GM19455 (cell line): Measurements from ENCODE around the gene VGLL3.

Experiments
- ATAC-seq: cut with Tn5 transposase; IDR thresholded peaks from one replicate; pipeline ENCODE4 v1.9.1; 2021; ENCODE audit not compliant: unreplicated experiment

The VGLL3 gene

GRCh38 chr3:86951322-86951721 is 39.6 kb downstream of the VGLL3 start:
- no peak for ATAC-seq

GRCh38 chr3:86950717-86951116 is 40.2 kb downstream of the VGLL3 start:
- no peak for ATAC-seq

DNA sequence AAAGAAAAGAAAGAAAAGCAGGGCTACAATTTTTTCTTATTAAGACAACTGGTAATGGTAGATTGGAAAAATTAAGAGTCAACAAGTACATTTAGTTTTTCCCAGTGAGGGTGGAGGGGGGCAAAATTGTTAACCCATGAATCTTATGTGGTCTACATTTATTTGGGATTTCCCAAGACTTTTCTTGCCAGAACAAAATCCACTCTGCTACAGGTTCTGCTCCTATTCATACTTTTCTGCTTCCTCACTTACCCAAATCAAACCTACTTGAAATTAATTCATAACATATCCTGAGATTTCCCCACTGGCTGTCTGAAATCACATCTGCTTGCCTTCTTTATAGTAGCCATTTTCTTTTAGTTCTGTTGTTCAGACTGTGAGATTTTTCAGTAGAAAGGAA is 41.1 kb downstream of the VGLL3 start:
- ATAC-seq: no peak

- no peak for ATAC-seq
Measured at GRCh38 chr3:86948822-86949221, 42.1 kb downstream of the VGLL3 start.

DNA sequence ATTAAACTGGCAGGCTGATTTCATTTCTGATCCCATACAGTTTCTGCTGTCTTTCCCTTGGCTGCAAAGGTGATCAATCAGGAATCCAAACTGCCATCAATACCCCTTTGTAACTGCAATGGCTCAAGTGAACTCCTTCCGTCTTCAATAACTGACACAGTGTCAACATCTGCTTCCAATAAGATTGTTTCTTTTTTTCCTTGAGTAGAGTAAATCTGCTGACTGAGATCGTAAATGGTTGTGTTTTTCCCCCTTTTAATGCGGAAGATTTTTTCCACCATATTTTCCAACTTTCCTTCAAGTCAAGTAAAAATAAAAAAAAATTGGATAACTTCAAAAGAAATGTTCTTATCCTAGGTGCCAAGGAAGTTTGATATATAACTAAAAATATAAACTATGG is 48.7 kb downstream of the VGLL3 start:
- no peak for ATAC-seq

GRCh38 chr3:86938416-86939105 is 52.4 kb downstream of the VGLL3 start:
- ATAC-seq: no peak

DNA sequence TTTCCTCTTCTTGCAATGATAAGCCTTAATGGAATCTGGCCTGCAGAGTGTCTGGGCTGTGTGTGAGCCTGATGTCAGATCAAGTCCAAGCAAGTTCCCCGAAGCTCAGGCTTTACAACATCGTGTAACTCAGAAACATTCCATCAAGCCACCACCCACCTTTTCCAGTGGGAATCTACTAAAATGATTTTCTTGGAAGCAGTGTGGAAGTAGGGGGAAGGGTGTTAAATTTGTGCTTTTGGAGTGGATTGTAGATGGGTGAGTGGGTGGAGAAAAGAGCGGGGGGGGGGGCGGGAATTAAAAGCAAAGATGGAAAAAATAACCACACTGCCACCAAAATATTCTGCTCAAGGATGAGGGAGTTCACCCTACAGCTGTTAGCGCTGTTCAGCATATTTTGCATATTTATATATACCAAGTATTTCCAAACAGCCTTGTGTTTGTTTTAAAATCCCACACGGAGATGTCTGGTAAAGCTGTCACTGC is 53.6 kb downstream of the VGLL3 start:
- ATAC-seq: no peak

GRCh38 chr3:86934851-86935250 is 56.1 kb downstream of the VGLL3 start:
- ATAC-seq: no peak

- no peak for ATAC-seq
Measured at GRCh38 chr3:86930831-86931230, 60.1 kb downstream of the VGLL3 start.

DNA sequence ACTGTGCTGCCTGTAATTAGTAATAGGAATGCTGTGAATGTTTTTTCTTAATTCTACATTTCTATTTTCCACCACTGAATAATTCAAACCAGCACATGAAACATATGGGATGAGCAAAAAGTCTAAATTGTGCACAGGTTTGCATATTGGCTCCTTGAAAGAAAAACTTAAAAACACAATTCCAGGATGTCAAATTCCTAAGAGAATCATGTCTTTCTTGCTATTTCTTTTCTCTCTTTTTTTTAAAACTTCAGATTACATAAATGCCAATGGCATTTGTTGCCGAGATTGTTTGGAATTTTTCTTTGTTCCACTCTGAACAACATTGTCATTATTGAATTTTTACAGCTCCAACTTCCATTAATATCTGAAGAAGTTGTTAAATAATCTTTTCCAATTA is 60.8 kb downstream of the VGLL3 start:
- ATAC-seq: no peak

DNA sequence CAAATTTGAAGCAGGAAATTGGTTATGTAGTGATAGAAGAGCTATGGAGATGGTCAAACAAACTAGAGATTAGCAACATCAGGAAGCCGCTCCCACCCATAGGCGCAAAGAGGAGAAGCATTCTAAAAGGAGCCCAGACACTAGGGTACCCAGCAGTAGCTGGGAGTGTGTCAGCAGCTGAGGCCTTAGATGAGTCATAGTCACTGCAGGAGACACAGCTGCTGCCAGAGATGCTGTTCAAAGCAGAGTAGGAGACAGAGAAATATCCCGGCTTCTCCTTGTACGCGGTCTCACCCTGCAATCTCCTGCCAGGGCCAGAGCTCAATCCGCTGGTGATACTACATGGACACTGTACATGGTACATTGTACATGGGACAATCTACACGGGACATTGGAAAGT is 61.9 kb downstream of the VGLL3 start:
- no peak for ATAC-seq

GRCh38 chr3:86923071-86923491 is 67.9 kb downstream of the VGLL3 start:
- no peak for ATAC-seq

DNA sequence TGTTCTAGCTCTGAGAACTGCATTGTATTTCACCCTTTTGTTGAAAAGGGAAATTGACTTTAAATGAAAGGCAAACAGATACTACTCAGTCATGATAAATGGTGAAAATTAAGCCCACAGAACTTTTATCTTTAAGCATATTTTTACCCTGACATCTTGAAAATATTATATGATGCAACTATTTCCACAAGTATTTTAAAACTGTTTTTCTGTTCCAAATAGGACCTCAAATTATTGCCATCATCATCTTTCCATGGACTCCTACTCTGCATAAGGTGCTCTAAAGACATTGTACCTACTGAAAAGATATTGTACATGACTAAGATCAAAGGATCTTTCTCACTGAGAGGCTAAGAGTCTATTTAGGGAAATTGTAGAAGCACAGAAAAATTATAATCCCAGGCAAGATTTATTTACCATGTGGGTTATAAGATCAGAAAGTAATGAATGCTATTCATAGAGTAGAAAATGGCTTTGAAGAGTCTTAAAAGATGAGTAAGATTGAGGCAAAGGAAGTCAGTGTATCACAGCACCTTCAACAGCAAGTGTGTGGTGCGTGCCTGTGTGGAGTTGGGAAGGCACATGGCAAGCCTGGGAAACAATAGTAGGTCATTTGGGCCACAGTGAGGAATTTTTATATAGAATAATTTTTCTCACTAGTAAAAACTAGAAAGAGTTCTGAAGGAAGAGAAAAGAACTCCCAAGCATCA is 68.8 kb downstream of the VGLL3 start:
- no peak for ATAC-seq

GRCh38 chr3:86914670-86915069 is 76.3 kb downstream of the VGLL3 start:
- no peak for ATAC-seq

- ATAC-seq: no peak
Measured at GRCh38 chr3:86913160-86913559, 77.8 kb downstream of the VGLL3 start.

- ATAC-seq: no peak
Measured at GRCh38 chr3:86895202-86895601, 95.7 kb downstream of the VGLL3 start.

GRCh38 chr3:86890741-86891396 is 100.1 kb downstream of the VGLL3 start:
- no peak for ATAC-seq
